GM23338 (cell line): Measurements from ENCODE around the gene SCGB1A1. TPM values are rescaled to one million over a fixed set of nuclear protein-coding genes. Genes with fewer than 3 reads are reported as not detected.

ENCODE experiments used
- ATAC-seq: fragments of 200-7000 bp; cut with Tn5 transposase; 3 replicates; pipeline ENCODE4 v1.9.1; 2020
- DNase-seq: peaks from one replicate; pipeline ENCODE4 v3.0.0-alpha.2; 2015; ENCODE audit warnings: low spot score
- H2AFZ ChIP-seq: fragments of 200-600 bp; sonication (generic); 2 replicates; pipeline ENCODE4 v1.8.0; 2016; ENCODE audit warnings: antibody characterized with exemption, mild to moderate bottlenecking, moderate library complexity
- H3F3A ChIP-seq: fragments of 200-600 bp; sonication (generic); replicated peaks from 2 replicates; pipeline ENCODE4 v1.8.0; 2017; ENCODE audit warnings: antibody characterized with exemption, mixed run types, low read depth
- H3K27ac ChIP-seq: fragments of 200-600 bp; sonication (generic); 2 replicates; pipeline ENCODE4 v1.6.1; 2016; ENCODE audit warnings: low read depth
- H3K27me3 ChIP-seq: fragments of 200-600 bp; sonication (generic); 2 replicates; pipeline ENCODE4 v1.8.0; 2016; ENCODE audit warnings: mild to moderate bottlenecking, mixed run types, moderate library complexity; ENCODE audit not compliant: insufficient read depth
- H3K36me3 ChIP-seq: fragments of 200-600 bp; sonication (generic); 2 replicates; pipeline ENCODE4 v1.8.0; 2016; ENCODE audit warnings: mild to moderate bottlenecking; ENCODE audit not compliant: insufficient read depth
- H3K4me1 ChIP-seq: fragments of 200-600 bp; sonication (generic); 2 replicates; pipeline ENCODE4 v1.8.0; 2016; ENCODE audit warnings: mild to moderate bottlenecking, moderate library complexity; ENCODE audit not compliant: insufficient read depth
- H3K4me2 ChIP-seq: fragments of 200-600 bp; sonication (generic); 2 replicates; pipeline ENCODE4 v1.7.1; 2017; ENCODE audit warnings: mixed run types
- H3K4me3 ChIP-seq: fragments of 200-600 bp; sonication (generic); 2 replicates; pipeline ENCODE4 v1.6.1; 2016; ENCODE audit warnings: mixed run types
- H3K79me2 ChIP-seq: fragments of 200-600 bp; sonication (generic); replicated peaks from 2 replicates; pipeline ENCODE4 v1.8.0; 2017; ENCODE audit warnings: mild to moderate bottlenecking; ENCODE audit not compliant: insufficient read depth
- H3K9me2 ChIP-seq: fragments of 200-600 bp; sonication (generic); 2 replicates; pipeline ENCODE4 v1.8.0; 2017; ENCODE audit not compliant: insufficient read depth
- H4K20me1 ChIP-seq: fragments of 200-600 bp; sonication (generic); replicated peaks from 2 replicates; pipeline ENCODE4 v1.8.0; 2017; ENCODE audit warnings: mild to moderate bottlenecking; ENCODE audit not compliant: insufficient read depth
- H3K27ac Mint-ChIP-seq: 2 replicates; pipeline ENCODE4 v1.8.0; 2020; ENCODE audit warnings: inconsistent platforms, mild to moderate bottlenecking, moderate library complexity, mixed read lengths
- H3K27me3 Mint-ChIP-seq: 3 replicates; pipeline ENCODE4 v1.8.0; 2022; ENCODE audit warnings: low read depth, mild to moderate bottlenecking, moderate library complexity, mixed read lengths, inconsistent platforms; ENCODE audit not compliant: insufficient read depth, poor library complexity
- H3K36me3 Mint-ChIP-seq: 3 replicates; pipeline ENCODE4 v1.8.0; 2021; ENCODE audit warnings: low read depth, mild to moderate bottlenecking, inconsistent platforms, moderate library complexity, mixed read lengths
- H3K4me1 Mint-ChIP-seq: 3 replicates; pipeline ENCODE4 v1.8.0; 2020; ENCODE audit warnings: mild to moderate bottlenecking, inconsistent platforms, mixed read lengths
- H3K4me3 Mint-ChIP-seq: 3 replicates; pipeline ENCODE4 v1.8.0; 2021; ENCODE audit warnings: moderate library complexity, mild to moderate bottlenecking, inconsistent platforms, mixed read lengths
- H3K9me3 Mint-ChIP-seq: 3 replicates; pipeline ENCODE4 v1.8.0; 2020; ENCODE audit warnings: moderate library complexity, mild to moderate bottlenecking, inconsistent platforms, mixed read lengths
- CTCF ChIP-seq, 2 experiments: fragments of 200-600 bp in 1 of 2; sonication (generic) in 1 of 2; conservative IDR thresholded peaks; 2 replicates each; pipeline versions ENCODE4 v1.5.1 to v1.6.1; 2016 to 2017; ENCODE audit warnings: antibody characterized with exemption in 2 of 2, low read depth in 2 of 2, mild to moderate bottlenecking in 2 of 2, moderate library complexity in 1 of 2
- EZH2 ChIP-seq: fragments of 200-600 bp; sonication (generic); IDR thresholded peaks from one replicate; pipeline ENCODE4 v1.8.0; 2017; ENCODE audit warnings: antibody characterized with exemption, mild to moderate bottlenecking, low read depth; ENCODE audit not compliant: unreplicated experiment
- EZH2phosphoT487 ChIP-seq: fragments of 200-600 bp; sonication (generic); IDR thresholded peaks from one replicate; pipeline ENCODE4 v1.8.1; 2018; ENCODE audit warnings: antibody characterized with exemption; ENCODE audit not compliant: unreplicated experiment
- JUNB ChIP-seq: IDR thresholded peaks from one replicate; pipeline ENCODE4 v1.6.1; 2016; ENCODE audit warnings: antibody characterized with exemption; ENCODE audit not compliant: unreplicated experiment
- REST ChIP-seq: IDR thresholded peaks from one replicate; pipeline ENCODE4 v1.6.1; 2018; ENCODE audit warnings: antibody characterized with exemption; ENCODE audit not compliant: unreplicated experiment
- ZNF114 ChIP-seq: fragments of 250-450 bp; sonication (Bioruptor Pico); IDR thresholded peaks from 2 replicates; pipeline ENCODE4 v1.5.0; 2020; ENCODE audit warnings: mild to moderate bottlenecking, moderate library complexity
- ZNF331 ChIP-seq: fragments of 250-450 bp; sonication (Bioruptor Pico); IDR thresholded peaks from 2 replicates; pipeline ENCODE4 v1.5.0; 2020; ENCODE audit warnings: low read depth, mild to moderate bottlenecking, moderate library complexity
- ZNF462 ChIP-seq: fragments of 250-450 bp; sonication (Bioruptor Pico); IDR thresholded peaks from 2 replicates; pipeline ENCODE4 v1.5.0; 2020; ENCODE audit warnings: mild to moderate bottlenecking, moderate library complexity
- polyA plus RNA-seq: library from polyadenylated mRNA; unstranded; fragments of >200 nt; fragmentation: Nextera tagmentation; extraction: Ambion mirVana; gene quantifications from 2 replicates; pipeline ENCODE4 v1.2.1, GENCODE V29; 2016
- total RNA-seq: library from RNA; depleted of rRNA; stranded (reverse); fragments of >200 nt; shearing (Covaris generic); gene quantifications from 2 replicates; pipeline ENCODE4 v1.2.3, GENCODE V29; 2014

Gene SCGB1A1
- total and polyA plus RNA-seq, 2 experiments from 2014 or later: not detected

- Mint-ChIP-seq H3K9me3 (no peaks in the 10 kb centered on the region), H3K27ac (no peak overlapping the region), H3K4me3 (no peak overlapping the region), H3K27me3 (peaks cover 1% of the 10 kb centered on the region), H3K36me3 (no peaks in the 10 kb centered on the region), H3K4me1 (peaks cover 4% of the 10 kb centered on the region)
- no peaks in the 10 kb centered on the region for H3K36me3 ChIP-seq
- H4K20me1 ChIP-seq: no peaks in the 10 kb centered on the region; the same call in 1 of the 2 replicates
- no peak overlapping the region for H3K4me2 ChIP-seq
- H3K4me3 ChIP-seq: no peak overlapping the region
- H3K27ac ChIP-seq: no peak overlapping the region
- H2AFZ ChIP-seq: no peak overlapping the region
- H3F3A ChIP-seq: no peaks in the 10 kb centered on the region
- DNase-seq: no peak
- no peaks in the 10 kb centered on the region for H3K9me2 ChIP-seq
- H3K79me2 ChIP-seq: no peaks in the 10 kb centered on the region
- peaks cover under 1% of the 10 kb centered on the region for H3K4me1 ChIP-seq
- H3K27me3 ChIP-seq: no peaks in the 10 kb centered on the region
- no peak for ATAC-seq
- TF ChIP-seq REST (no peak), EZH2 (no peak), ZNF331 (CRISPR knock-in tag) (no peak), ZNF462 (CRISPR knock-in tag) (no peak), CTCF (conservative IDR thresholded peaks at IDR 0.05; ENCODE audit: low read depth in 2 of 2) (no peak), JUNB (no peak), ZNF114 (no peak), EZH2phosphoT487 (no peak)
Measured at GRCh38 chr11:62390237-62390636, 28.6 kb upstream of the SCGB1A1 start.
